Heart right ventricle (tissue), 16 donors: ENCODE measurements around the gene CEND1. TPM values are rescaled to one million over a fixed set of nuclear protein-coding genes. Genes with fewer than 3 reads are reported as not detected.

Experiments used
- ATAC-seq, 8 donors: fragments of 200-7000 bp; cut with Tn5 transposase; one replicate each; pipeline ENCODE4 v1.9.1; 2020; ENCODE audit warnings: mild to moderate bottlenecking in 8 of 8, moderate library complexity in 8 of 8, moderate number of reproducible peaks in 1 of 8
- DNase-seq, 2 donors: peaks; one replicate each; pipeline ENCODE4 v3.0.0-alpha.2; 2020
- H3K27ac ChIP-seq, 10 donors: fragments of 200-600 bp; sonication (generic) in 2 of 10; one replicate each; pipeline versions ENCODE4 v1.5.0 to v1.8.0; 2020 to 2022; ENCODE audit warnings: mild to moderate bottlenecking in 3 of 10
- H3K27me3 ChIP-seq, 7 donors: fragments of 200-600 bp; one replicate each; pipeline ENCODE4 v1.8.0; 2021 to 2022; ENCODE audit warnings: mild to moderate bottlenecking in 2 of 7
- H3K36me3 ChIP-seq, 9 donors: fragments of 200-600 bp; sonication (generic) in 1 of 9; one replicate each; pipeline versions ENCODE4 v1.5.0 to v1.8.0; 2020 to 2022; ENCODE audit warnings: mild to moderate bottlenecking in 2 of 9
- H3K4me1 ChIP-seq, 9 donors: fragments of 200-600 bp; sonication (generic) in 1 of 9; one replicate each; pipeline versions ENCODE4 v1.5.0 to v1.8.0; 2020 to 2022; ENCODE audit warnings: mild to moderate bottlenecking in 4 of 9
- H3K4me3 ChIP-seq, 10 donors: fragments of 200-600 bp; sonication (generic) in 2 of 10; one replicate each; pipeline versions ENCODE4 v1.5.0 to v1.8.0; 2020 to 2022; ENCODE audit warnings: mild to moderate bottlenecking in 7 of 10, moderate library complexity in 2 of 10
- H3K9me3 ChIP-seq, 11 donors: fragments of 200-600 bp in 10 of 11; sonication (generic) in 2 of 11; one replicate each; pipeline versions ENCODE4 v1.5.0 to v1.8.0; 2013 to 2022; ENCODE audit warnings: mild to moderate bottlenecking in 2 of 11, control low read depth in 1 of 11, moderate library complexity in 1 of 11
- CTCF ChIP-seq, 9 donors: fragments of 200-600 bp; sonication (generic) in 2 of 9; IDR thresholded peaks; one replicate each; pipeline versions ENCODE4 v1.5.0 to v1.8.0; 2021 to 2022; ENCODE audit warnings: antibody characterized with exemption in 9 of 9, mild to moderate bottlenecking in 5 of 9, moderate library complexity in 1 of 9
- WGBS, 2 donors: extraction: QIAGEN DNeasy Blood & Tissue Kit; methylation state at CpG; one replicate each; pipeline ENCODE4 v1.1.7; 2013; ENCODE audit warnings: inconsistent platforms in 1 of 2; 5-methylcytosine and 5-hydroxymethylcytosine counted together
- intact Hi-C, 10 donors: fragments of 100-400 bp; cut with DNase I; formaldehyde crosslinking; loops; one replicate each; pipeline versions ENCODE4 v1.11.1 to v1.14.2; 2022
- polyA plus RNA-seq, 2 donors: library from polyadenylated mRNA; stranded (reverse); fragments of 200-250 nt; gene quantifications; one replicate each; pipeline ENCODE4 v1.2.3, GENCODE V29; 2013
- total RNA-seq, 10 donors: library from RNA; stranded (reverse); fragmentation: NEBNext Ultra II Directional in 3 of 10; extraction: Animal tissue kit (Norgen Biotek cat#: 25700) in 3 of 10; gene quantifications; one replicate each; pipeline versions ENCODE4 v1.2.1 to v1.2.4, GENCODE V29; 2021 to 2023
- donor health status: Arrhythmogenic right ventricular cardiomyopathy.
- donor health status: ischemic (EF 13 %, LVEDD 7.1; RV severe dilation, severe dysfunction).
- donor health status: healthy with polysubstance abuse.
- donor health status: DM: no; HTN: yes; CAD: no.
- donor health status: DM: no; HTN: no; CAD: no.
- donor health status: ischemic (EF 25% LVEDD 6.9; RV normal size, moderate dysfunction).
- donor health status: ischemic (EF 25% LVEDD 5.7; RV mildly dilated, moderate dysfunction).
- donor health status: healthy.
- donor health status: DM: yes; HTN: yes; CAD: no.
- donor health status: Ischemic cardiomyopathy.
- donor health status: ischemic (EF 35%, LVEDD 5.7; RV mildly dilated, moderate dysfunction).
- donor health status: nonischemic (EF 11% LVEDD 7.7; RV severe dilation, severe dysfunction).
- donor health status: DM: yes; HTN: yes; CAD: no.
- donor health status: PGD.
- donor health status: ischemic (EF 29% LVEDD 5.4; RV normal size, mild dysfunction).
- donor health status: nonischemic (EF 23%, LVEDD 6.1; RV moderate dilation, normal function).

CEND1 gene
- total and polyA plus RNA-seq, 12 donors = 0.22 to 0.80 (median 0.53) TPM; not detected in 1

GRCh38 chr11:829176-829846, 39.4 kb upstream of the CEND1 start:
- no peak for TF ChIP-seq CTCF (IDR thresholded peaks at IDR 0.05)
- Histone ChIP-seq H3K27ac (peak overlapping the region; percentile 58 to 90 (median 86)), H3K27me3 (peaks cover 0 to 64% (median 0%) of the 10 kb centered on the region in 7 donors), H3K9me3 (no peaks in the 10 kb centered on the region), H3K4me1 (peaks cover 41 to 87% (median 73%) of the 10 kb centered on the region in 9 donors), H3K36me3 (peaks cover 0 to 17% (median 9%) of the 10 kb centered on the region in 9 donors), H3K4me3 (peak overlapping the region; percentile 3 to 69 (median 48))
- DNase-seq (peak in 1 of 2 donors; percentile 65), ATAC-seq (peak; percentile 3 to 52 (median 16))
- intact Hi-C loops = no loop called here
- 19 to 22% methylated on average over 40 of the region's 40 CpGs for WGBS, 2 donors

GRCh38 chr11:828506-829175, 38.8 kb upstream of the CEND1 start:
- no peak for TF ChIP-seq CTCF (IDR thresholded peaks at IDR 0.05)
- Histone ChIP-seq H3K27ac (peak overlapping the region; percentile 58 to 90 (median 86)), H3K36me3 (peaks cover 0 to 24% (median 16%) of the 10 kb centered on the region in 9 donors), H3K27me3 (peaks cover 0 to 64% (median 0%) of the 10 kb centered on the region in 7 donors), H3K4me3 (peak overlapping the region in 9 of 10 donors; percentile 31 to 69 (median 52)), H3K4me1 (peaks cover 37 to 82% (median 66%) of the 10 kb centered on the region in 9 donors), H3K9me3 (no peaks in the 10 kb centered on the region)
- DNase-seq (peak in 1 of 2 donors; percentile 43), ATAC-seq (no peak)
- 55 to 56% methylated on average over 21 of the region's 21 CpGs for WGBS, 2 donors
- intact Hi-C loops = no loop called here

GRCh38 chr11:827897-828192, 38.0 kb upstream of the CEND1 start, which contains the start of gene CRACR2B:
Gene CRACR2B (plus strand): TSS chr11:827919. CDS start chr11:828608, 689 bp downstream.
- no peak for ATAC-seq
- WGBS, 2 donors = 41 to 49% methylated on average over 5 of the region's 5 CpGs
- no peak for DNase-seq
- H3K4me3 ChIP-seq = peak within 1 kb of the TSS; percentile 24 to 69 (median 58)
- TF ChIP-seq CTCF (IDR thresholded peaks at IDR 0.05) = no peak
- H3K36me3 ChIP-seq = peaks cover 0 to 32% (median 19%) of the 10 kb centered on the region in 9 donors
- no peaks in the 10 kb centered on the region for H3K9me3 ChIP-seq
- peaks cover 0 to 64% (median 0%) of the 10 kb centered on the region in 7 donors for H3K27me3 ChIP-seq
- peak within 1 kb of the TSS; percentile 72 to 90 (median 86) for H3K27ac ChIP-seq
- intact Hi-C loops = no loop called here
- H3K4me1 ChIP-seq = peaks cover 35 to 86% (median 65%) of the 10 kb centered on the region in 9 donors

- ATAC-seq (peak in 4 of 8 donors; percentile 3 to 25 (median 14)), DNase-seq (peak in 1 of 2 donors; percentile 56)
- H3K9me3 ChIP-seq = no peaks in the 10 kb centered on the region
- peaks cover 0 to 37% (median 19%) of the 10 kb centered on the region in 9 donors for H3K36me3 ChIP-seq
- intact Hi-C loops = no loop called here
- TF ChIP-seq CTCF (IDR thresholded peaks at IDR 0.05) = no peak
- peaks cover 0 to 61% (median 0%) of the 10 kb centered on the region in 7 donors for H3K27me3 ChIP-seq
- H3K4me1 ChIP-seq = peaks cover 34 to 88% (median 67%) of the 10 kb centered on the region in 9 donors
- H3K27ac ChIP-seq = peak overlapping the region; percentile 72 to 90 (median 86)
- peak overlapping the region; percentile 24 to 69 (median 58) for H3K4me3 ChIP-seq
- WGBS, 2 donors = 4 to 7% methylated on average over 42 to 66 of the region's 66 CpGs
Measured at GRCh38 chr11:827146-827896, 37.4 kb upstream of the CEND1 start.
